Measurements from ENCODE around the gene GPNMB.

Gene GPNMB

DNA sequence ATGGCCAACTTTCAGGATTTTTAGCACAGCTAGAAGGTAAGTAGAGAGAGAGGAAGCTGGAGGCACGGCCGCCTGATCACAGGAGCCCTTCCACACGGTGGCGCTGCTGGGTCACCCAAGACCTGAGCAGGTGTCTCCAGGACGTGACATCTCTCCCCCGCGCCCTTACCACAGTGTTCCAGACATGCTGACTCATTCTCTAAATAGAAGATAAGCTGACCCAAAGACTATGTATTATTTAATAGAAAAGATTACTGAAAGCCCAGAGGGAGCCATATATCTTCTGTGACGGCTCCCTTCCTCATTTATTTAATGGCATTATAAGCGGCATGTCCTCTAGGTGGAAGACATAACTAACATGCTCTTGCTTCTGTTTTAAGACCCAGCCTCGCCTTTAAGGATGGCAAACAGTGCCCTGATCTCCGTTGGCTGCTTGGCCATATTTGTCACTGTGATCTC lies 26.6 kb downstream of the GPNMB start:
- TF ChIP-seq GATA3 (IDR thresholded peaks at IDR 0.05; ENCODE audit: low read depth, low read length) (no peak), GATA2 (IDR thresholded peaks at IDR 0.05; ENCODE audit: low read depth, low read length) (no peak)

DNA sequence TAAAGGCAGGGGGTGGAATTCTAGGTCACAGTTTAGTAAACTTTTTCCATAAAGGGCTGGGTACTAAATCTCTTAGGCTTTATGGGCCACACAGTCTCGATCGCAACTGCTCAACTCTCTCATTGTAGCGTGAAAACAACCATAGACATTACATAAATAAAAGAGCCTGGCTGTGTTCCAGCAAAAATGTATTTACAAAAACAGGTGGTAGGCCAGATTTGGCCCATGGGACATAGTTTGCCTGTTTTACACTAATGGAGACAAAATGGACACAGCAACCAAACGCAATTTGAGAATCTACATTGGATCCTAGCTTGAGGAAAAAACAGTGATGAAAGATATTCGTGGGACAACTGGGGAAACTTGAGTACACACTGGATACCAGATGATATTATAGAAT lies 29.3 kb downstream of the GPNMB start:
- TF ChIP-seq GATA3 (IDR thresholded peaks at IDR 0.05; ENCODE audit: low read depth, low read length) (no peak), GATA2 (IDR thresholded peaks at IDR 0.05; ENCODE audit: low read depth, low read length) (no peak)

DNA sequence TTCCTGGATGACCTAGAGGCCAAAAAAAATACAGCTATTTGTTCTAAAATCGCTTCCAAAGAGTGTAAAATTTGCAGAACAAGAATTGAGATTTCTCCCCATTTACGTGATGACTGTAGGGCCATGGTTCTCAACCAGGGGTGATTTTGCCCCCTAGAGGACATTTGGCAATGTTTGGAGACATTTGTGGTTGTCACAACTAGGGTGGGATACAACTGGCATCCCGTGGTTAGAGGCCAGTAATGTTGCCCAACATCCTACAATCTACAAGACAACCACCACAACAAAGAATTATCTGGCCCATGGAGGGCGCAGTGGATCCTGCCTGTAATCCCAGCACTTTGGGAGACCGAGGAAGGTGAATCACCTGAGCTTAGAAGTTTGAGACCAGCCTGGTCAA lies 29.8 kb downstream of the GPNMB start:
- no peak for TF ChIP-seq GATA2 (IDR thresholded peaks at IDR 0.05; ENCODE audit: low read depth, low read length)
- no peak for TF ChIP-seq GATA3 (IDR thresholded peaks at IDR 0.05; ENCODE audit: low read depth, low read length)

DNA sequence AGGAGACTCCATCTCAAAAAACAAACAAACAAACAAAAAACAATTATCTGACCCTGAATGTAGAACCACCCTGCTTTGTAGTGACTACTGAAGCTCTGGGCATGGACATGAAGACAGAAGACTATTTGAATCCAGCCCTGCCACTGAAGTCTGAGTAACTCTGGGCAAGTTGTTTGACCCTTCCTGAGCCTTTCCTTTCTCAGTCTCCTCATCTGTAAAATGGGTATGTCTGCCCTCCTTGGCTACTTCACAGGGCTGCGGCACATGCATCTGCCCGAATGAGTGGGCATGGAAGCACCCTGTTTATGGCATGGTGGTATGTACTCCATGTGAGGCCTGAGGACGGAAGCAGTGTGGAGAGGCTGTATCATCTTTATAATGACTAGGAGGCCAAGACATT lies 30.4 kb downstream of the GPNMB start:
- no peak for TF ChIP-seq GATA2 (IDR thresholded peaks at IDR 0.05; ENCODE audit: low read depth, low read length)
- TF ChIP-seq GATA3 (IDR thresholded peaks at IDR 0.05; ENCODE audit: low read depth, low read length): no peak

DNA sequence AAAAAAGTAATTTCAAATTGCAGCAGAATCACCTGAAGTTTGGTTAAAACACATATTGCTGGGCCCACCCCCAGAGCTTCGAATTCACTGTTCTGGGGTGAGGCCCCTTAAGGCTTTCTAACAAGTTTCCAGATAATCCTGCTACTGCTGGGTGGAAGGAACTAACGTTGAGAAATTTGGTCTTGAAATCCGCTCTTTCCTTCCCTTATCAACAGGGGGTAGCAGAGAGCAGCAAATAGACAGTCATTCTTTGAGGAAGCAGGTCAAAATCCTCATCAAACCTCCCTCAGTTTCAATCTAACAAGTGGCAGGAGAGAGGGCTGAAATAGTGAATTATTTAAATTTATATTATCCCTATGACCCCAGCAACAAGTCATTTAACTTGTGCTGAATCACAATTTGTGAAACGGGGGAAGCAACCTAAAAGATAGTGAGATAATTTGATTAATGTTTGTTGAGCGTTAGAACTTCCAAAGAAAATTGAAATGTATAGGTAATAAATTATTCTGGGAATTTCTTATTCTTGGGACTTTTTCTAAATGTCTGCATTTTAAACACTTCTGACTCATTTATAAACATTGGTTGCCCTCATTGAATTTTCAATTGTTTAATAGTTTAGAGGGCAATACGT lies 30.9 kb downstream of the GPNMB start:
- no peak for TF ChIP-seq GATA3 (IDR thresholded peaks at IDR 0.05; ENCODE audit: low read depth, low read length)
- TF ChIP-seq GATA2 (IDR thresholded peaks at IDR 0.05; ENCODE audit: low read depth, low read length): no peak

DNA sequence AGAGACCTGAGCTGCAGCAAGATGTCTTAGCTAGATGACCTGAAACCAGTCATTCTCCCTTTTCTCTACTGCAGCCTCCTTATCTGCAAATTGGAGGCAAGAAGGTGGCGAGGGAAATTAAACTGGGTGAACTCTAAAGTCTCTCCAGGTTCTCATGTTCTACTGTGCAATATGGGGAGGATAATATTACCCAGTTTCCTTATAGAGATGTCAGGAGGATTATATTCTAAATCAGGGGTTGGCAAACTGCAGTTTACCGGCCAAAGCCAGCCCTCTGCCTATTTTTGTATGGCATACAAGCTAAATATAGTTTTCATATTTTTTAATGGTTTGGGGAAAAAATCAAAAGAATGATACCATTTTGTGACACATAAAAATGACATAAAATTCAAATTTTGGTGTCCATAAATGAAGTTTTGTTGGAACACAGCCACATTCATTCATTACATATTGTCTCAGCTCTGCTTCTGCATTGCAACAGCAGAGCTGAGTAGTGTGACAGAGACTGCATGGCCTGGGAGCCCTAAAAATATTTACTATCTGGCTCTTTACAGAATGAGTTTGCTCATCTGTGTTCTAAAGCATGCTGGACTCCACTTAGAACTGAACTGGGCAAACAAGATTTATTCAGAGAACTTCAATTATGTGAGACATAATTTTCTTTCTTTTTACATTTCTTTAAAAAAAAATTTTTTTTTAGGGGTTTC lies 33.4 kb downstream of the GPNMB start:
- TF ChIP-seq GATA3 (IDR thresholded peaks at IDR 0.05; ENCODE audit: low read depth, low read length) (no peak), GATA2 (IDR thresholded peaks at IDR 0.05; ENCODE audit: low read depth, low read length) (no peak)

DNA sequence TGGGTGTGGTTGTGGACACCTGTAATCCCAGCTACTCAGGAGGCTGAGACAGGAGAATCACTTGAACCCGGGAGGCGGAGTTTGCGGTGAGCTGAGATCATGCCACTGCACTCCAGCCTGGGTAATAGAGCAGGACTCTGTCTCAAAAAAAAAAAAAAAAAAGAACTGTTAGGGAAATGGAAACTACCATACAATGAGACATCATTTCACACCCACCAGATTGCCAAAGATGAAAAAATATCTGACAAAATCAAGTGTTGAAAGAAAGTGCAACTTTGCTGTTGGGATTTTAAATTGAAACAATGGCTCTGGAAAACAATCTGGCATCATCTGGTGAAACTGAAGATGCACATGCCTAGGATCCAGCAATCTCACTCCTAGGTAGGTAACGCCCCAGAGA lies 36.5 kb downstream of the GPNMB start:
- TF ChIP-seq GATA3 (IDR thresholded peaks at IDR 0.05; ENCODE audit: low read depth, low read length) (no peak), GATA2 (IDR thresholded peaks at IDR 0.05; ENCODE audit: low read depth, low read length) (no peak)

DNA sequence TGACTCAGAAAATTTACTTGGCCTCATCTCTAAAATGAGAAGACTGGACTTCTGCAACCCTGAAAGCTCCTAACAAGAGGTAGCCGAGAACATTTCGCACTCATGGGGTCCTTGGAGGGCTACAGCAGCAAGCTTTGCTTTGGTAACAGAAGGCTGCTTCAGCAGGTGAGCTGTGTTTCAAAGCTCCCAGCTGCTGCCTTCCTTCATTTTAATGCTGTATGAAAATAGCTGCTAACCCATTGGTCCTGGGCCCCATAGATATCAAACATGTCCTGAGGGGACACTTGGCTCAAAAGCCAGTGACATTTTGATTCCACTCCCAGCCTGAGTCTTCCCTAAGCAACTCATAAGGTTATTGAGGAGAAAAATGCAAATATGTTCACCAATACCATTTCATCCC lies 38.3 kb downstream of the GPNMB start:
- TF ChIP-seq GATA3 (IDR thresholded peaks at IDR 0.05; ENCODE audit: low read depth, low read length) (no peak), GATA2 (IDR thresholded peaks at IDR 0.05; ENCODE audit: low read depth, low read length) (no peak)

DNA sequence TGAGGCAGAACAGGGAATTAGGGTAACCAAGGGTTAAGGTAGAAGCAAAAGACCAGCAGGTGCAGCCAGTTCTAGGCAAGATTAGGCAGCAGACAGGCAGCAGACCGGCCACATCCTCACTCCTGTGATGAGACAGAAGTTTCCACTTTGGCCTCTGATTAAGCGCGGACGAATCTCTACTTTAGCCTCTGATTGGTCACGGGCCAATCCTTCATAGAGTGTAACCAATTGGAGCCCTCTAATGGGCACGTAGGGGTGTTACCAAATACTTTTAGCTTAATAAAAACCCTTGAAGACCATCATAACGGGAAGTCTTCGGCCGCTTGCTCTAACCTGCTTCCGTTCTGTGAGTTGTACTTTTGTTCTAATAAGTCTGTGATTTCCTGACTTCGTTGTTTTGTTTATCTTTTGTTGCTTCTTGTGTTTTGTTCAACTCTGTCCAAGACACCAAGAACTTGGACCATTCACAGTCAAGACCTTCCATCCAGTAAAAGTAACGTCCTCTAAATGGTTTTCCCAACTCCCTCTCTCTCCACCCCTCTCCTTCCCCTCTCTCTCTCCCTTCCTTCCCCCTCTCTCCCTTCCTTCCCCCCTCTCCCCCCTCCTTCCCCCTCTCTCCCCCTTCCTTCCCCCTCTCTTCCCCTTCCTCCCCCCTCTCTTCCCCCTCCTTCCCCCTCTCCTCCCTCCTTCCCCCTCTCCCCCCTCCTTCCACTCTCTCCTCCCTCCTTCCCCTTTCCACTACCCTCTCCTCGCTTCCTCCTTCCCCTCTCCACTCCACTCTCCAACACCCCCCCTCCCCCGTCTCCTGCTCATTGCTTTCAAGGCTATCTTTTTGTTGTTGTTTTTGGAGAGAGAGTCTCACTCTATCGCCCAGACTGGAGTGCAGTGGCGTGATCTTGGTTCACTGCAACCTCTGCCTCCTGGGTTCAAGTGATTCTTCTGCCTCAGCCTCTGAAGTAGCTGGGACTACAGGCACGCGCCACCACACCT lies 39.4 kb downstream of the GPNMB start:
- no peak for TF ChIP-seq GATA3 (IDR thresholded peaks at IDR 0.05; ENCODE audit: low read depth, low read length)

DNA sequence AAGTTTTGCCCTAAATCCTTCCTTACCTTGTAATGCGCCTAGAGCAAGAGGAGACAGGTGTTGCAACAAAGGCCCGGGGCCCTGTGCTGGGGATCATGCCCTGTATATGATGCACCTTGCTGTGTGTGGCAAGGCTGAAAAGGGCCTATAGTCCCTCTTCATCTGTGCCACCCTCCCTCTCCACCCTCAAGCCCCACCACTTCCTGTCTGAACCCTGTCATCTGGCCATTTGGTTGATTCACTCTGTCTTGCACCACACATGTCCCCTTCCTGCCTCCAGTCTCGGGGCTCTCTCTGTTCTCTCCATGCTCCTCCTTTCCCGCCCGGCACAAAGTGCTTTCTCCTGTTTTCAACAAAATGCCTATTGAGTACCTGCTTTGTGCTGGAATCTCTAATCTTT lies 41.0 kb downstream of the GPNMB start:
- TF ChIP-seq GATA3 (IDR thresholded peaks at IDR 0.05; ENCODE audit: low read depth, low read length) (no peak), GATA2 (IDR thresholded peaks at IDR 0.05; ENCODE audit: low read depth, low read length) (no peak)

DNA sequence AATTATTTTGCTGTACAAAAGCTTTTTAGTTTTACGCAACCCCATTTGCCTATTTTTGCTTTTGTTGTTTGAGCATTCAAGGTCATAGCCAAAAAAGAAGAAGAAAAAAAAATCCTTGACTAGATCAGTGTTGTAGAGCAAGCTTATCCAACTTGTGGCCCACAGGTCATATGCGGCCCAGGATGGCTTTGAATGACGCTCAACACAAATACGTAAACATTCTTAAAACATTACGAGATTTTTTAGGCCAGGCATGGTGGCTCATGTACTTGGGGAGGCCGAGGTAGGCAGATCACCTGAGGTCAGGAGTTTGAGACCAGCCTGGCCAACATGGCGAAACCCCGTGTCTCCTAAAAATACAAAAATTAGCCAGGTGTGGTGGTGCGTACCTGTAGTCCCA lies 44.4 kb downstream of the GPNMB start:
- TF ChIP-seq GATA3 (IDR thresholded peaks at IDR 0.05; ENCODE audit: low read depth, low read length) (no peak), GATA2 (IDR thresholded peaks at IDR 0.05; ENCODE audit: low read depth, low read length) (no peak)

DNA sequence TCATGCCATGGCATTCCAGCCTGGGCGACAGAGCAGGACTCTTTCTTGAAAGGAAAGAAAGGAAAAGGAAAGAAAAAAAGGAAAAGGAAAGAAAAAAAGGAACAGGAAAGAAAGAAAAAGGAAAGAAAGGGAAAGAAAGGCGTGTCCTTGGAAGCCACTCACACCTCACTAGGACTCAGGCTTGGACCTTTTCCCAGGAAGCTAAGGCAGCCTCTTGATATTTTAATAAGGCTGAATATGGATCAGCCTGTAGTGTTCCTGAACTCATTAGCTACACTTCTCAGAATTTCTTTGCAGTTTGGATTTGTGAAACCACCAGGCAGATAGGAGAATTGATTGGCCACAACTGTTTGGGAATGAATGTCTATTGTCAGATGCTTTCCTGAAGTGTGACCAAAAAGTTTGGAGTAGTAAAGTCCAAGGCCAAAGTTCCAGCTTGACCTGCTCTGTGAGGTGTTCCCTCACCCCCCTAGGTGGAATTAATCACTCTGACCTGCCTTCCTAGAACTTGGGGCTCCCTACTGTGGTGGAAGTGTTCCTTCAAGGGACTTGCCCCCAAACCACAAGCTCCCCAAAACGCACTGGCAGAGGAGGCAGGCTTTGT lies 45.5 kb downstream of the GPNMB start:
- TF ChIP-seq GATA3 (IDR thresholded peaks at IDR 0.05; ENCODE audit: low read depth, low read length): no peak
- no peak for TF ChIP-seq GATA2 (IDR thresholded peaks at IDR 0.05; ENCODE audit: low read depth, low read length)

DNA sequence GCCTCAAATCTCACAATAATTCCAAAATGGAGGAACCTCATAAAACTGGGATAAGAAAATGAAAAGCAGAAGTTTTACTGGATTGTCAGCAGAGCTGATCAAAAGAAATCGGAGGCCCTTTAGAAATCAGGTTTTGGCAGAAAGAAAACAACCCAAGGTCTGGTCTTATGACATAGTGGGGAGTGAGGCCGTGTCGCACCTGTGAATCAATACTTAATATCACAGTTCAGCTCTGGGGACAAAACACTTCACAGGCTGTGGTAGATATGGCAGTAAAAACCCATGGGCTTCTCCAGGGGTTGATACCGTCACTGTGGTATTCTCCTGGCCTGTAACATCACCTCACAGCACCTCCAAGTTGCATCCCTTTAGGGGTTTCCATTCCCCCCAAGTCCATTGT lies 46.0 kb downstream of the GPNMB start:
- TF ChIP-seq GATA2 (IDR thresholded peaks at IDR 0.05; ENCODE audit: low read depth, low read length) (no peak), GATA3 (IDR thresholded peaks at IDR 0.05; ENCODE audit: low read depth, low read length) (no peak)

DNA sequence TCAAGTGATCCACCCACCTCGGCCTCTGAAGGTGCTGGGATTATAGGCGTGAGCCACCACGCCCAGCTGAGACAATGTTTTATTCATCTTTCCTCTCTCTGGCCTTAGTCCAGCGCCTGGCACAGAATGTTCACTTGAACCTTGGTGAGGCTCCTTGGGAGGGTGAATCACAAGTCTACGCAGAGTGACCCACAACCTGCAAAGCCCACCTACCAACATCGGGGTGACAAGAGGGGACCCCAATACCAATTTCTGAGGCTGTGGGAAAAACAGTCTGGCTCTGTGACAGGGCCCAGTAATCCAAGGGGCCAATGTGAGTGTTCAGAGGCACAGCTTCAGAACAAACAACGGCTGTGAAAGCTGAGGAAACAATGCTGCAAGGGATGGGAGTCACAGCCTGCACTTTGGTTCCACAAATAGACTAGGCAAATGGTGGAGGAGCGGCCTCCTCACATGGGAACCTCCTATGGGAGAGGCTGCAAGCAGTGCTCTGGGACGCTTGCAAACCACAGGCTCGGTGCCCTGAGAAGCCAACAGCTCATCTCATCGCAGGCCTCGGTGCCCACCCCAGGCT lies 47.0 kb downstream of the GPNMB start:
- no peak for TF ChIP-seq GATA2 (IDR thresholded peaks at IDR 0.05; ENCODE audit: low read depth, low read length)
